Measurements from ENCODE around the gene IGFL2. TPM values are rescaled to one million over a fixed set of nuclear protein-coding genes. Genes with fewer than 3 reads are reported as not detected.
"Not testable (repeated sequence)": the region's sequence is repeated elsewhere in the genome, so short reads cannot be mapped to it uniquely, and the experiment has no call there.

IGFL2 gene
- total and polyA plus RNA-seq, 2 experiments from 2014 or later, result 0.56 TPM; not detected in 1

DNA sequence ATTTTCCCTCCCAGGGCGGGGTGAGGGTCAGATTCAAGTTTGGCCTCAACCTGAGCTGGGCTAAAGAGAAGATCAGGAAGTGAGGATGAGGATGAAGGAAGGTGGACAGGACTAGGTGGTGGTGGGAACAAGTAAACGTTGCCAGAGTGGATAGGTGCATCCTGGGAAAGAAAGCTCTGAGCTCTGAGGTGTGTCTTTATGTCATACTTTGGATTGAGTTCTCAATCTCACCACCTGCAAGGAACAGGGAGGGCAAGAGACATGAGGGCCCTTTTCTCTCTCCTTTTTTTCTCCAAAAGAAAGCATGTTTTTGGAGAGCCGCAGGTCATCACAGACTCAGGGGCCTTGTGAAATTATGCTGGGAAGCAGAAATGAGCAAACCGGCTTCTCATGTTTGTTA, 43.3 kb downstream of the IGFL2 start:
- H3K4me1 ChIP-seq (ENCODE audit: low read depth), result peaks cover 17% of the 10 kb centered on the region
- no peak for DNase-seq (ENCODE audit: low read depth in 1 of 2, low spot score in 1 of 2)

DNA sequence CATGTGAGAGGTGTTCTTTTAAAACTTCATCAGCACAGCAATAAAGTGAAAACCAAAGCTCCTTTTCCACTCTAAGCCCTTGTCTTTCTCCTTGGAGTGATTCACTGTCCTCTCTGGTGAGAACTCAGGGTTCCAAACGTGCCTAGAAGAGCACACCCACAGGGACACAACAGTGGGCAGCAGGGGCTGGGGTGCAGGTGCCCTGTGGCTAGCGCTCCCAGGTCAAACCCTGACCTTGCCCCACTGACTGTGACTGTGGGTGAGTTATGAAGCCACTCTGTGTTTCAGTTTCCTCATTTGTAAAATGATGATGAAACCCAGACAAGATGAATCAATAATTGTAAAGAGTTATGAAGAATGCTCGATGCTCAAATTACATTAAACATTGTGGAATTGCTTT, 43.9 kb downstream of the IGFL2 start:
- peaks cover 15% of the 10 kb centered on the region for H3K4me1 ChIP-seq (ENCODE audit: low read depth)
- TF ChIP-seq CTCF (IDR thresholded peaks at IDR 0.05; ENCODE audit: low read depth, low read length), result no peak
- no peaks in the 10 kb centered on the region for H3K9me3 ChIP-seq (ENCODE audit: low read depth)
- no peak overlapping the region for H3K4me3 ChIP-seq
- no peaks in the 10 kb centered on the region for H3K27me3 ChIP-seq
- H3K27ac ChIP-seq, result no peak overlapping the region
- H3K36me3 ChIP-seq, result no peaks in the 10 kb centered on the region
- DNase-seq (ENCODE audit: low read depth in 1 of 2, low spot score in 1 of 2), result no peak

More for the DNA sequence above, 43.3 kb downstream of the IGFL2 start:
- H3K4me3 ChIP-seq, result no peak overlapping the region
- H3K27me3 ChIP-seq, result no peaks in the 10 kb centered on the region
- no peaks in the 10 kb centered on the region for H3K9me3 ChIP-seq (ENCODE audit: low read depth)
- H3K27ac ChIP-seq, result no peak overlapping the region
- no peak for TF ChIP-seq CTCF (IDR thresholded peaks at IDR 0.05; ENCODE audit: low read depth, low read length)
- no peaks in the 10 kb centered on the region for H3K36me3 ChIP-seq

GRCh38 chr19:46192626-46192991, 44.6 kb downstream of the IGFL2 start:
- peaks cover 18% of the 10 kb centered on the region for H3K4me1 ChIP-seq (ENCODE audit: low read depth)
- DNase-seq (ENCODE audit: low read depth in 1 of 2, low spot score in 1 of 2); H3K36me3 ChIP-seq; H3K4me3 ChIP-seq; H3K27ac ChIP-seq; H3K9me3 ChIP-seq (ENCODE audit: low read depth); H3K27me3 ChIP-seq: not testable (repeated sequence)

DNA sequence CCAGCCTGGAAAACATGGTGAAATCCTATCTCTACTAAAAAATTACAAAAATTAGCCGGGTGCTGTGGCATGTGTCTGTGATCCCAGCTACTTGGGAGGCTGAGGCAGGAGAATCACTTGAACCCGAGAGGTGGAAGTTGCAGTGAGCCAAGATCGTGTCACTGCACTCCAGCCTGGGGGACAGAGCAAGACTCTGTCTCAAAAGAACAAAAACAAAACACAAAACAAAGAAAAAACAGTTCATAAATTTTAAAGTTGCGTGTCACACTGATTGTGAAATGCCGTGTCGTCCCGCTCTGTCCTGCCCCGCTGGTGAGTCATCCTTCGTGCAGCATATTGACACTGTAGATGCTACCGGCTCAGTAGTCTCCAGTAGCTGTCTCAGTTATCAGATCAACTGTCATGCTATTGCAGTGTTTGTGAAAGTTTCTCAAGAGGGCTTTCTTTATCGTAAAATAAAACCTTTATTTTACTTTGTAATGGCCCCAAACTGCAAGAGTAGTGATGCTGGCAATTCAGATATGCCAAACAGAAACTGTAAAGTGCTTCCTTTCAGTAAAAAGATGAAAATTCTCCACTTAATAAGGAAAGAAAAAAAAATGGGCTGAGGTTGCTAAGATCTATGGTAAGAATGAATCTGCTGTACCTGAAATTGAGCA, 45.1 kb downstream of the IGFL2 start:
- Histone ChIP-seq H3K9me3 (ENCODE audit: low read depth) (no peaks in the 10 kb centered on the region), H3K36me3 (no peaks in the 10 kb centered on the region), H3K27me3 (no peaks in the 10 kb centered on the region), H3K4me3 (no peak overlapping the region), H3K4me1 (ENCODE audit: low read depth) (peaks cover 18% of the 10 kb centered on the region), H3K27ac (no peak overlapping the region)
- TF ChIP-seq CTCF (IDR thresholded peaks at IDR 0.05; ENCODE audit: low read depth, low read length), result no peak
- peak in 1 of 2 donors; percentile 58 for DNase-seq (ENCODE audit: low read depth in 1 of 2, low spot score in 1 of 2)

DNA sequence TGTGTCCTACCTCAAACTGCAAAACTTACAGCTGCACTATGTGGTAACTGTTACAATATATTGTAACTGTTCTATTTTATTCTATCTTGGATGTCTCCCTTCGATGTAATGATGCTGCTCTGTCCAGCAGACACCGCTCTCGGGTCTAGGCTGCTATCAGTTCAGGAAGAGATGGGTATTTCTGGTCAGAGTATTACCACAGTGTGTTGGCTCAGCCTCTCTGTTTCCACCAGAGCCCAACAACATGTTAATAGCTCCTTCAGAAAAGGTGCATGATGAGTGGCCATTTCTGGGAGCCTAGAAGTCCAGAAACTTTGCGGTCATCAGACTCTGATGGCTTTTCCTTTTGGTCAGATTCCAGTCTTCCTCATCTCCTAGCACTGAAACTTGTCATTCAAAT, 45.6 kb downstream of the IGFL2 start:
- Histone ChIP-seq H3K4me1 (ENCODE audit: low read depth) (peaks cover 18% of the 10 kb centered on the region), H3K27ac (no peak overlapping the region), H3K9me3 (ENCODE audit: low read depth) (no peaks in the 10 kb centered on the region), H3K36me3 (no peaks in the 10 kb centered on the region), H3K27me3 (no peaks in the 10 kb centered on the region), H3K4me3 (no peak overlapping the region)
- TF ChIP-seq CTCF (IDR thresholded peaks at IDR 0.05; ENCODE audit: low read depth, low read length), result no peak
- DNase-seq (ENCODE audit: low read depth in 1 of 2, low spot score in 1 of 2), result peak in 1 of 2 donors; percentile 8

DNA sequence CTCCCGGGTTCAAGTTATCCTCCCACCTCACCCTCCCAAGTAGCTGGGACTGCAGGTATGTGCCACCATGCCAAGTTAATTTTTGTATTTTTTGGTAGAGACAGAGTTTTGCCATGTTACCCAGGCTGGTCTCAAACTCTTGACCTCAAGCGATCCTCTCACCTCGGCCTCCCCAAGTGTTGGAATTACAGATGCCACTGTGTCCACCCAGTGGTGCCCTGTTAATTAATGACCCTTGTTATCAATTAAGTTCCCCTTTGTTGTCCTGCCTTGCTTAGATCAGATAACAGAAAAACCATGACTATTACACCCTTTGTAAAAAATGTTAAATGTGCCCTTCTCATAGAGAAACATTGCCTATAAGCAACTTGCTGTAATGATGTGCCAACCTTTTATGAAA, 47.1 kb downstream of the IGFL2 start:
- no peak for TF ChIP-seq CTCF (IDR thresholded peaks at IDR 0.05; ENCODE audit: low read depth, low read length)
- Histone ChIP-seq H3K36me3 (no peaks in the 10 kb centered on the region), H3K4me3 (no peak overlapping the region), H3K9me3 (ENCODE audit: low read depth) (no peaks in the 10 kb centered on the region), H3K27me3 (no peaks in the 10 kb centered on the region), H3K27ac (no peak overlapping the region), H3K4me1 (ENCODE audit: low read depth) (peaks cover 18% of the 10 kb centered on the region)
- no peak for DNase-seq (ENCODE audit: low read depth in 1 of 2, low spot score in 1 of 2)

- H3K9me3 ChIP-seq (ENCODE audit: low read depth); H3K27me3 ChIP-seq; H3K36me3 ChIP-seq; H3K27ac ChIP-seq; H3K4me3 ChIP-seq; DNase-seq (ENCODE audit: low read depth in 1 of 2, low spot score in 1 of 2): not testable (repeated sequence)
- H3K4me1 ChIP-seq (ENCODE audit: low read depth), result peaks cover 18% of the 10 kb centered on the region
Measured at GRCh38 chr19:46195919-46196318, 47.9 kb downstream of the IGFL2 start.

Data from cardiac muscle cell (in vitro differentiated cells and primary cell).